ENCODE data around the gene NHP2.

Gene NHP2

DNA sequence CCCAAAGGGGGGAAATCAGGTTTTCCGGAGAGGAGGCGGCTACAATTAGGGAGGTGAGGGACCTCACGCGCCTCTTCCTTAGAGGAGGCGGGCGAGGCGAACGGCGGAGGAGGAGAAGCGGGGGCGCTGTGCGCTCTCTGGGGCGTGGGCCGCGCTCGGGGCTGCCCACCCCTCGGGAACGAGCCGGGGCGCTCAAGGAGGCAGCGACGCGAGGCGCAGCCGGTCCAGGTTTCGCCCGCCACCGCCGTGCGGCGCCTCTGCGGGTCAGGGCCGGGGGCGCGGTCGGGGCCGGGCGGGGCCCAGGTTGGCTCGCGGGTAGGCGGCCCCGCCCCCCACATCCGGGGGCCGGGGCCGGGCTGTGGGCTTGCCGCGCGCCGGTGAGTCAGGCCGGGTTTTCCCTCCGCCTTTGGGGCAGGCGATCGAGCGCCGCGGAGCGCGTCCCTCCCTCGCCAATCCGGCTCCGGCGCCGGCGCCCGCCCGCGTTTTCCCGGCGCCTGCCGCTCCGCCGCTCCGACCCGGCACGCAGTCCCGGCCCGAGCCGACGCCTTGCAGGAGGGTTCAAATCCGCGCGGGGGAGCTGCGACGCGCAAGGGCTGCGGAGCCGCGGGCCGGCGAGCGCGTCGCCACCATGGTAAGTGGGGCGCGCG lies 40.4 kb downstream of the NHP2 start, which contains the start of gene N4BP3:
Gene N4BP3 (plus strand): TSS at position 392 of the 647 bp plus-strand sequence. CDS start 6,052 bp downstream, outside the sequence.
- H3K9me3 ChIP-seq: no peaks in the 10 kb centered on the region
- TF ChIP-seq, protein P1, sequence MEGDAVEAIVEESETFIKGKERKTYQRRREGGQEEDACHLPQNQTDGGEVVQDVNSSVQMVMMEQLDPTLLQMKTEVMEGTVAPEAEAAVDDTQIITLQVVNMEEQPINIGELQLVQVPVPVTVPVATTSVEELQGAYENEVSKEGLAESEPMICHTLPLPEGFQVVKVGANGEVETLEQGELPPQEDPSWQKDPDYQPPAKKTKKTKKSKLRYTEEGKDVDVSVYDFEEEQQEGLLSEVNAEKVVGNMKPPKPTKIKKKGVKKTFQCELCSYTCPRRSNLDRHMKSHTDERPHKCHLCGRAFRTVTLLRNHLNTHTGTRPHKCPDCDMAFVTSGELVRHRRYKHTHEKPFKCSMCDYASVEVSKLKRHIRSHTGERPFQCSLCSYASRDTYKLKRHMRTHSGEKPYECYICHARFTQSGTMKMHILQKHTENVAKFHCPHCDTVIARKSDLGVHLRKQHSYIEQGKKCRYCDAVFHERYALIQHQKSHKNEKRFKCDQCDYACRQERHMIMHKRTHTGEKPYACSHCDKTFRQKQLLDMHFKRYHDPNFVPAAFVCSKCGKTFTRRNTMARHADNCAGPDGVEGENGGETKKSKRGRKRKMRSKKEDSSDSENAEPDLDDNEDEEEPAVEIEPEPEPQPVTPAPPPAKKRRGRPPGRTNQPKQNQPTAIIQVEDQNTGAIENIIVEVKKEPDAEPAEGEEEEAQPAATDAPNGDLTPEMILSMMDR (IDR thresholded peaks at IDR 0.05): no peak
- H3K27me3 ChIP-seq: peaks cover 0 to 74% of the 10 kb centered on the region in 2 donors
- intact Hi-C loops (cut with DNase I; ENCODE audit: low total_unique reads): no loop called here
- no peak for DNase-seq
- H3K4me3 ChIP-seq: peak within 1 kb of the TSS; percentile 34 to 43
- no peak within 1 kb of the TSS for H3K27ac ChIP-seq
- H3K36me3 ChIP-seq: no peaks in the 10 kb centered on the region
- H3K4me1 ChIP-seq: peaks cover 0 to 39% (median 13%) of the 10 kb centered on the region in 4 donors

DNA sequence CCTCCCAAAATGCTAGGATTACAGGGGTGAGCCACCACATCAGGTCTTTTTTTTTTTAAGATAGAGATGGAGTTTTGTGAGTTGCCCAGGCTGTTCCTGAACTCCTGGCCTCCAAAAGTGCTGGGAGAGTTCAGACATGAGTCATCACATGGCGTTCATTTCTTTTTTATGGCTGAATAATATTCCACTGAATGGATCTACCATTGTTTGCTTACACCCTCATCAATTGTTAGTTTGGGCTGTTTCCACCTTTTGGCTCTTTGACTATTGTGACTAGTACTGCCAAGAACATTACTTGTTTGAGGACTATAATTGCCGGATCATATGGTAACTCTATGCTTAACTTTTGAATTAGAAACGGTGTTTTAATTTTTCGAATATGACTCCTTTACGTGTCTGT lies 41.1 kb downstream of the NHP2 start:
- Histone ChIP-seq H3K4me1 (peaks cover 0 to 44% (median 13%) of the 10 kb centered on the region in 4 donors), H3K27ac (no peak overlapping the region), H3K36me3 (no peaks in the 10 kb centered on the region), H3K9me3 (no peaks in the 10 kb centered on the region), H3K27me3 (peaks cover 0 to 67% of the 10 kb centered on the region in 2 donors), H3K4me3 (no peak overlapping the region)
- TF ChIP-seq, protein P1 (IDR thresholded peaks at IDR 0.05): no peak
- intact Hi-C loops (cut with DNase I; ENCODE audit: low total_unique reads): no loop called here
- no peak for DNase-seq

DNA sequence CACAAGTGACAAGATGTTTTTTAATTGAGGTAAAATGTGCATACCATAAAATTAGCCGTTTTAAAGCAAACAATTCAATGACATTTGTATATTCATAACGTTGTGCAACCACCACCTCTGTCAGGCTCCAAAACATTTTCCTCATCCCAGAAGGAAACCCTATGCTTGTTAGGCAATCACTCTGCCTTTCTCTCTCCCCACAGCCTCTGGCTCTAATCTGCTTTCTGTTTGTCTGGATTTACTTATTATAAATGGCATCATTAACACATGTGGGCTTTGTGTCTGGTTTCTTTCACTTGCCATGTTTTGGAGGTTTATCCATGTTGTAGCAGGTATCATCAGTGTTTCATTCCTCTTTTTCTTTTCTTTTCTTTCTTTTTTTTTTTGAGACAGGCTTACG lies 41.8 kb downstream of the NHP2 start:
- H3K27ac ChIP-seq: no peak overlapping the region
- TF ChIP-seq, protein P1 (IDR thresholded peaks at IDR 0.05): no peak

DNA sequence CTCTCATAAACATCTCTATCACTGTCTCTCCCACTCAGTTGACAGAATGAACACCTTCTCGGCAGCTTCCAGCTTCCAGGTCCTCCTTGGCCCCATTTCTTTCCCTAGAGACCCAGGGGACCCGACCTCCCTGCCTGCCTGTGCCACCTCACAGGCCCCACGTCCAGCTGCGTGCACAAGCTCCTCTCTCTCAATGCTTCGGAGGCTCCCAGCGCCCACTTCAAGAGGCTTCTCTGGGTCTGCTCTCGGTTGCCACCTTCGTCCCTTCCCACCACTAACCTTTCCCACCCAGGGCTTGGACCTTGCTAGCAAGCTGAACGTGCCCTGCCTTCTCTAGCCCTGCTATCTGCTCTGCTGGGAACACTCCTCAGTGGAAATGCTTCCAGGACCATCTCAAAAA lies 43.2 kb downstream of the NHP2 start:
- H3K27me3 ChIP-seq: peaks cover 0 to 57% of the 10 kb centered on the region in 2 donors
- intact Hi-C loops (cut with DNase I; ENCODE audit: low total_unique reads): no loop called here
- DNase-seq: no peak
- peaks cover 0 to 41% (median 13%) of the 10 kb centered on the region in 4 donors for H3K4me1 ChIP-seq
- H3K27ac ChIP-seq: no peak overlapping the region
- H3K9me3 ChIP-seq: no peaks in the 10 kb centered on the region
- TF ChIP-seq, protein P1 (IDR thresholded peaks at IDR 0.05): no peak
- H3K4me3 ChIP-seq: no peak overlapping the region
- no peaks in the 10 kb centered on the region for H3K36me3 ChIP-seq

More for the DNA sequence above, 41.8 kb downstream of the NHP2 start:
- Histone ChIP-seq H3K4me1 (peaks cover 0 to 46% (median 13%) of the 10 kb centered on the region in 4 donors), H3K4me3 (no peak overlapping the region), H3K27me3 (peaks cover 0 to 66% of the 10 kb centered on the region in 2 donors), H3K36me3 (no peaks in the 10 kb centered on the region), H3K9me3 (no peaks in the 10 kb centered on the region)
- intact Hi-C loops (cut with DNase I; ENCODE audit: low total_unique reads): no loop called here
- DNase-seq: no peak

- intact Hi-C loops (cut with DNase I; ENCODE audit: low total_unique reads): no loop called here
- no peaks in the 10 kb centered on the region for H3K36me3 ChIP-seq
- TF ChIP-seq, protein P1 (IDR thresholded peaks at IDR 0.05): no peak
- no peak overlapping the region for H3K27ac ChIP-seq
- no peak overlapping the region for H3K4me3 ChIP-seq
- no peak for DNase-seq
- peaks cover 0 to 44% of the 10 kb centered on the region in 2 donors for H3K27me3 ChIP-seq
- H3K4me1 ChIP-seq: peaks cover 0 to 27% (median 8%) of the 10 kb centered on the region in 4 donors
- no peaks in the 10 kb centered on the region for H3K9me3 ChIP-seq
Observed at GRCh38 chr5:178108966-178109365, 44.7 kb downstream of the NHP2 start.
